DOHH2 (cell line): Measurements from ENCODE around the gene NOL4L.

ENCODE experiments used
- CTCF ChIP-seq: fragments of 200-600 bp; sonication (generic); IDR thresholded peaks from one replicate; pipeline ENCODE4 v1.5.1; 2014; ENCODE audit warnings: antibody characterized with exemption, mild to moderate bottlenecking, low read depth, low read length; ENCODE audit not compliant: poor library complexity, severe bottlenecking
- EZH2phosphoT487 ChIP-seq: fragments of 200-600 bp; sonication (generic); IDR thresholded peaks from 2 replicates; pipeline ENCODE4 v1.6.1; 2017; ENCODE audit warnings: borderline replicate concordance, mild to moderate bottlenecking, antibody characterized with exemption, low read length, moderate library complexity, mixed read lengths

- TF ChIP-seq CTCF = no peak
- no peak for TF ChIP-seq EZH2phosphoT487
Observed at GRCh38 chr20:32523613-32524213, 61.4 kb downstream of the NOL4L start.
